Right hindlimb (tissue), 1 donor: ENCODE measurements around the gene PI4K2A.

Experiments used
- DNase-seq: peaks from one replicate; pipeline ENCODE4 v3.0.0-alpha.2; 2018

PI4K2A gene

GRCh38 chr10:97640174-97640867 is at the start of gene PI4K2A:
Gene PI4K2A (plus strand): TSS chr10:97640671. CDS start chr10:97640743, 72 bp downstream.
- DNase-seq: peak; percentile 99

DNA sequence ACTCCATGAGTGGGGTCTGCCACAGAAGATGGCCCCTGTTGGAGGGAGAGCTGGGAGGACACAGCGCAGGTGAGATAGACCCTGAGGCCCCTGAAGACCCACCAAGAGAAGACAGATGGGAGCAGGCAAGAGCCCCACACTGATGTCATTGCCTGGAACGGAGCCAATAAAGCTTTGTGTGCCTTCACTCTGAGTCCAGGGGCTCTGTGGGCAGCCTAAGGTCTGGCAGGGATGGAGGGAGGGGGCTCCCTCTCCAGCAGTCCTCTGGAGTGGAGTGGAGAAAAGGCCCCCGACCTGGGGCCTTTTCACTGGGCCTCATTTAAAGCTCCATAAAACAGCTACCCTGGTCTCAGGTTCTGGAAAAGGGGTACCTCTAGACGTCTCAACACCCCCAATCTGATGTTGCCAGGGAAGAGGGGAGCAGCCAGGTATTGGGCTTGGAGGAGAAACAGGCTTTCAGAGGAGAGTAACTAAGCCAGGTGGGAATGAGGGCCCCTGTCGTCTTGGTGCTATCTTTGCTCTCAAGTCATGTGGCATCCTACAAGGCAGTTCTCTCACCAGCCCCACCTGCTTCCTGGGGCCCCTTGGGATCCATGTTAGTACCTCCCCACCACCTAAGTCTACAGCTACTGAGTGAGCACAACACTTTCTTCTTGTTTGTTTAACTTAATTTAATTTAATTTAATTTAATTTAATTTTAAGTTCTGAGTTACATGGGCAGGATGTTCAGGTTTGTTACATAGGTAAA is 49.5 kb upstream of the PI4K2A start:
- DNase-seq: no peak

GRCh38 chr10:97593421-97593820 is 47.0 kb upstream of the PI4K2A start:
- no peak for DNase-seq

- peak; percentile 66 for DNase-seq
Measured at GRCh38 chr10:97596101-97597082, 44.1 kb upstream of the PI4K2A start.

DNA sequence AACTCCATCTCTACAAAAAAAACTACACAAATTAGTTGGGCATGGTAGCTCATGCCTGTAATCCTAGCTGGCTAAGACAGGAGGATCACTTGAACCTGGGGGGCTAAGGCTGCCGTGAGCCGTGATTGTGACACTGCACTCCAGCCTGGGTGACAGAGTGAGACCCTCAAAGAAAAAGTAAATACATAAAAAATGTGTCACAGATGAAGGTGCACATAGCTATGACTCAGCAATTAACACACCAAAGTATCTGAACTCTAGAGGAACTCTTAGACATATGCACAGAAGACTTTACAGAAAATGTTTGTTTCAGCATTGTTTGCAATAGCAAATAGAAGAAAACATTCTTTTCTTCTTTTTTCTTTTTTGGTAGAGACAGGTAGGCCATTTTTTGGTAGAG is 42.7 kb upstream of the PI4K2A start:
- DNase-seq: no peak

DNA sequence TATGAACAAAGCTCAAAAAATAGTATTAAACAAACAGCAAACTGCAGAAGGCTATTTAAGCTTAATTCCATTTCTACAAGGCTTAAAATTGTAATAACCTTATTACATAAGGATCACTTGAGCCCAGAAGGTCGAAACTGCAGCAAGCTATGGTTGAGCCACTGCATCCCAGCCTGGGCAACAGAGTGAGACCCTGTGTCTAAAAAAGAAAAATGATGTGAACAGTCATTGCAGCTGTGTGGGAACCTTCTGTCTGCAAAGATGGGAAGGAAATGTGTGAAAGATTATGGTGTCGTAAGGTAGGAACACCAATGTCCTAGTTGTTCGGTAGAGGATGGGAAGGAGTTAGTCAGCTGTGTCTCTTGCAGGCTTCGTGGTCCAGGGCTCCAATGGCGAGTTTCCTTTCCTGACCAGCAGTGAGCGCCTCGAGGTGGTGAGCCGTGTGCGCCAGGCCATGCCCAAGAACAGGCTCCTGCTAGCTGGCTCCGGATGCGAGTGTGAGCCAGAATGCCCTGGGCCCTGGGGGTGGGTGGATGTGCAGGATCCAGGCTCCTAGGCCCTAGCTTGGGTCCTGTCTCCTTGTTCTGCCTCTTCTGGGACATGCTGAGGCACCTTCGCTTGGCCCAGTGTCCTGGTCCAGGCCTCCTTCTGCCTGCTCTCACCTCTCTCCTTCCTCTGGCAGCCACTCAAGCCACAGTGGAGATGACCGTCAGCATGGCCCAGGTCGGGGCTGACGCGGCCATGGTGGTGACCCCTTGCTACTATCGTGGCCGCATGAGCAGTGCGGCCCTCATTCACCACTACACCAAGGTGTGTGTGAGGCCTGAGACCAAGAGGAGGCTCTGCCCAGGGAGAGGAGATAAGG is 41.8 kb upstream of the PI4K2A start:
- DNase-seq: no peak

- DNase-seq: no peak
Measured at GRCh38 chr10:97599272-97599619, 41.2 kb upstream of the PI4K2A start.

GRCh38 chr10:97600616-97601015 is 39.9 kb upstream of the PI4K2A start:
- DNase-seq: no peak

DNA sequence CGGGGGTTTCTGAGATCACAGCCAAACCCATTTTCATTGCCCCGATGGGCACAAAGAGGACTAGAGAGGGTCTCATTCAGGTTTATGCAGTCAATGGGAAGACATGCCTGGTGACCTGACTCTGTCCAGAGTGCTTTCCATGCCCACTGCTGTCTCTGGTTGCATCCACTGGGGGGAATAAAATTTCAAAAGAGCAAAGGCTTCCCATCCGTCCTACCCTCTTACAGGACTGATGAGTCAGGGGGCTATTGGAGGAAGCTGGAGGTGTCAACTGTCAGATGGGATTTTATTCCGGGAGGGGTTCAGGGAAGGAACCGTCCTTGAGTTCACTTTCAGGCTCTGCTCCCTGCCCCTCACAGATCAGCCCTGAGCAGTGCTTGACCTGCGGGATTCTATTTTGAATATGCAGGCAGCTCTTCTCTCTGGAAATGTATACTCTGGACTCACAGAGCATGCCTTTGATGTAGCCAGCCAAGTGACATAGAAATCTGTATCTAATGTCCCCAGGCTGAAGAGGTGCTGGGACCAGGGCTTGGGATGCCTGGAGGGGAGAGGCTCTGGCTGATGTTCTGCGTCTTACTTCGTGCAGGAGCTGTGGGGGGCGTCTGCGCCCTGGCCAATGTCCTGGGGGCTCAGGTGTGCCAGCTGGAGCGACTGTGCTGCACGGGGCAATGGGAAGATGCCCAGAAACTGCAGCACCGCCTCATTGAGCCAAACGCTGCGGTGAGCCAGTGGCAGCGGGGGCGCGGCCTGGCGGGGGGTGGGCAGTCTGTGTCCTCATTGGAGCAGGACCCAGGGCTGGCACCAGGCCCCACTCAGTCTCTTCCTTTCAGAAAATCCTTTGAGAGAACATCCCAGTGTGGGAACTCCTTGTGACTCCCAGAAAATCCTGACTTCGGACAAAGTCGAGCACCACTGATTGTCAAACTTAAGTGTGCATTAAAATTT is 38.9 kb upstream of the PI4K2A start:
- DNase-seq: no peak

GRCh38 chr10:97607095-97607636 is 33.3 kb upstream of the PI4K2A start:
- DNase-seq: no peak

DNA sequence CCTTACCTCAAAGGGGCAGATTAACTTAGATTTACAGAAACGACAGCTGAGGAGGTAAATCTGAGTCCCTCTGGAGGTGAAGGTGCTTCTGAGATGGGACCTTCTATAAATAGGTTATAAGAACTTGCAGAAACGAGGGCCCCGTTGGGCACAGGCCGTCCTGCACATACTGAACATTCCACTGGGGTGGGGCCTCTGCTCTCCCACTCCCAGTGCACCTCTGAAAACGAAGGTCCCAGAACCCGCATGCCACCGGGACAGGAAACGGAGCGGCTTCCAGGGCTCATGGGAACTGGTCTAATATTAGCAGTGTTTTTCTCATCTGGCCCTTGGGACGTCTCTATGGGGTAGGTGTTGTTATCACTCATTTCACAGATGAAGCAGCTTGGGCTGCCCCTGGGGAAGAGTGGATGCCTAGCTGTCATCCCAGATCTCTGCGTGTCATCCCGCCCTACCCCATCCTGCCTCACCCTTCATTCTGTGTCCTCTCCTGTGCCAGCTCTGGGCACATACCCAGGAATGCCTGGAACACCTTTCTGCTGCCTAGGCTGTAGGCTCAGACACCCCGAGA is 31.4 kb upstream of the PI4K2A start:
- no peak for DNase-seq

- DNase-seq: no peak
Measured at GRCh38 chr10:97611473-97611872, 29.0 kb upstream of the PI4K2A start.

DNA sequence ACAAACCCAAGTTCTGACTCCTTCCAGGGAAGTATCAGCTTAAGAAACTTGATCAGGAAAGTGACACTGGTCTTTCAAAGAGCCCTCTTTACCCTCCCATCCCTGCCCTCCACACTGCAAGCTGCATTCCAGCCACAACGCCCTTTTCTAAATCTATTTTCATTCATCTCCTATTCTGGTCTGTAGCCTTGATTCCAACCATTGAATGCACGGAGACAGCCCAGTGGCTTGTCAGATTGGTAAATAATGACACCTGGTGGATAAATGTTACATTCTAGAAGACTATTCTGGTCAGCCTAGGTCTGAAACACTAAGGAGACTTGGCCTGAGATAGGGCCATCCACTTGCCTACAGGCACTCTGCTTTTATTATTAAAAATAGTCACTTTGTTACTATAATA is 28.1 kb upstream of the PI4K2A start:
- DNase-seq: no peak

DNA sequence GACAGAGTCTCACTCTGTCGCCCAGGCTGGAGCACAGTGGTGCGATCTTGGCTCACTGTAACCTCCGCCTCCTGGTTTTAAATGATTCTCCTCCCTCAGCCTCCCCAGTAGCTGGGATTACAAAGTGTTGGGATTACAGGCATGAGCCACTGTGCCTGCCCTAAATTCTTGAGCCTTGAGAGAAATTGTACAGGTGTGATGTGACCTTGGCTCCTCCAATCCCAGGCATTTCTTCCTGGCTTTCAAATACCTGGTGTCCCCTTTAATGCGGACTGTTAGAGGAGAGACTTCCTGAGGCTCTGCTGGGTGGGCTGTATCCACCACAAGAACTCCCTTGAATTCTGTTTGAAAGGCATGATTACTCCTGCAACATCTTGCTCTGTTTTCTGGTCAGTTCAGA is 22.2 kb upstream of the PI4K2A start:
- no peak for DNase-seq

DNA sequence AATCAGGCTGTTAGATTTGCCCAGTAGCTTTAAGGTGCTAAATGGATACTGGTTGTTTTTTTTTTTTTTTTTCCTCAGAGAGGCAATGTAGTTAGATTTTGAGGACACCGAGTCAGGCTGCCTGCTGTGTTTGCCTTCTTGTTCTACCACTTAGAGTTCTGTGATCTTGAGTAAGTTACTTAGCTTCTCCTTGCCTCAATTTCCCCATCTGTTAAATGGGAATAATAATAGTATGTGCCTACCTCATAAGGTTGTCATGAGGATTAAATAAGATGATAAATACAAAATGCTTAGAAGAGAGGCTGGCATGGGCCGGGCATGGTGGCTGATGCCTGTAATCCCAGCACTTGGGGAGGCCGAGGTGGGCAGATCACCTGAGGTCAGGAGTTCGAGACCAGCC is 21.7 kb upstream of the PI4K2A start:
- no peak for DNase-seq

- DNase-seq: no peak
Measured at GRCh38 chr10:97623277-97623676, 17.2 kb upstream of the PI4K2A start.

DNA sequence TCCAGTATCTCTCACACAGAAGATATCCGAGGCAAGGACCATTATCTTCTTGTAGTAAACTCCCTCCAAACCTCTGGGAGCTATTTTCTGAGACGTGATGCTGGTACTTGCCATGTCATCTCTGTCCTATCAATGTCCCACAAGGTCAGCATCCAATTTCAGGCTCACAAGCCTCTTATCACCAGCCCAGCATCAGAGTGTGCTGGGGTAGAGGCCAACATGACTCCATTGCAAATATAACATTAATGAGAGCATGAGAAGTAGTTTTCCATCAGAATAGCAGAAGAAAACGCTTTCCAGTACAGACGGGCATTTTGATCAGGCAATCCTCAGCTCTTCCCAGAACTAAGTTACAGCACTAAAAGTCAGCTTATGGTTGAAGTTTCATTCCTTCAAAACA is 12.7 kb upstream of the PI4K2A start:
- no peak for DNase-seq

DNA sequence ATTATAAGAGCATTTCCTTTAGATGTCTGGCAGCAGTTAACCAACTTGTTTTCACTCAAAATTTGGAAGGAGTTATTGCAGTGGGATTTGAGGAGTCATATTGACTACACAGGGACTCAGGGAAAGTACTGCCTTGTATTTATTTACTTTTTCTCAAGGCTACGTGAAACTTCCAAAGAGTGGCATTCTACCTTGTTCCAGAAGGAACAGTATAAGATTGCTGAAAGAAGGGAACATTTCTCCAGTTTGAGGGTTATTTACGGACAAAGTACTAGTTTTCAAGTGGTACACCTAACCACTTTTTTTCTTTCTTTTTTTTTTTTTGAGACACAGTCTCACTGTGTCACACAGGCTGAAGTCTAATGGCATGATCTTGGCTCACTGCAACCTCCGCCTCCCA is 12.2 kb upstream of the PI4K2A start:
- DNase-seq: no peak

- DNase-seq: no peak
Measured at GRCh38 chr10:97629289-97629688, 11.2 kb upstream of the PI4K2A start.

DNA sequence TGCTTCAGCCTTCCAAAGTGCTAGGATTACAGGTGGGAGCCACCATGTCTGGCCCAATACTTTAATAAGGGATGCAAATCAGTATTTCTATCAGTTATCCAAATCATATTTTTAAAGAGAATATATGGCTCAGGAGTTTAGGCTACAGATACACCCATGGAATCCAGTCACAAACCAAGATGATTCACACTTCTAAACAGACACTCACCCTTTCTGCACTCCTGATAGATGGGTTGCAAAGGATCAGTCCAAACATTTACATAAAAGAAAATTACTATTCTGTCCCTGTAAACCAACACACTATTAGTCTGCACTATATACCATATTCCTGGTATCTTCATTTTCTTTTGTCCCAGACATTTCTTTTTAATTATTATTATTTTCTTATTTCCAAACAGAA is 9.4 kb upstream of the PI4K2A start:
- DNase-seq: no peak
